Astrocyte of the cerebellum (primary cell): ENCODE results near the gene IGF1.

Experiments
- DNase-seq: peaks from one replicate; pipeline ENCODE4 v3.0.0-alpha.2; 2011; ENCODE audit warnings: low read depth
- H3K4me3 ChIP-seq: 2 replicates; pipeline ENCODE4 v1.5.1; 2011; ENCODE audit warnings: mild to moderate bottlenecking, low read depth, low read length, moderate library complexity
- in situ Hi-C: cut with HindIII; loops from 2 replicates; pipeline ENCODE4 v1.10.0; 2017; ENCODE audit warnings: low sequenced_read_pairs
- TF ChIP-seq, protein P1 (sequence below): IDR thresholded peaks from 2 replicates; pipeline ENCODE4 v1.5.1; 2012; ENCODE audit warnings: low read length, low read depth, moderate library complexity, mild to moderate bottlenecking; ENCODE audit errors: missing control alignments

Gene IGF1

GRCh38 chr12:102468261-102468915, 12.0 kb downstream of the IGF1 start:
- no peak overlapping the region for H3K4me3 ChIP-seq
- TF ChIP-seq, protein P1, sequence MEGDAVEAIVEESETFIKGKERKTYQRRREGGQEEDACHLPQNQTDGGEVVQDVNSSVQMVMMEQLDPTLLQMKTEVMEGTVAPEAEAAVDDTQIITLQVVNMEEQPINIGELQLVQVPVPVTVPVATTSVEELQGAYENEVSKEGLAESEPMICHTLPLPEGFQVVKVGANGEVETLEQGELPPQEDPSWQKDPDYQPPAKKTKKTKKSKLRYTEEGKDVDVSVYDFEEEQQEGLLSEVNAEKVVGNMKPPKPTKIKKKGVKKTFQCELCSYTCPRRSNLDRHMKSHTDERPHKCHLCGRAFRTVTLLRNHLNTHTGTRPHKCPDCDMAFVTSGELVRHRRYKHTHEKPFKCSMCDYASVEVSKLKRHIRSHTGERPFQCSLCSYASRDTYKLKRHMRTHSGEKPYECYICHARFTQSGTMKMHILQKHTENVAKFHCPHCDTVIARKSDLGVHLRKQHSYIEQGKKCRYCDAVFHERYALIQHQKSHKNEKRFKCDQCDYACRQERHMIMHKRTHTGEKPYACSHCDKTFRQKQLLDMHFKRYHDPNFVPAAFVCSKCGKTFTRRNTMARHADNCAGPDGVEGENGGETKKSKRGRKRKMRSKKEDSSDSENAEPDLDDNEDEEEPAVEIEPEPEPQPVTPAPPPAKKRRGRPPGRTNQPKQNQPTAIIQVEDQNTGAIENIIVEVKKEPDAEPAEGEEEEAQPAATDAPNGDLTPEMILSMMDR = no peak
- no peak for DNase-seq
- in situ Hi-C loops = no loop called here

GRCh38 chr12:102465762-102466560, 14.4 kb downstream of the IGF1 start:
- in situ Hi-C loops = no loop called here
- no peak overlapping the region for H3K4me3 ChIP-seq
- DNase-seq = no peak
- TF ChIP-seq, protein P1 = no peak

- H3K4me3 ChIP-seq = no peak overlapping the region
- DNase-seq = no peak
- TF ChIP-seq, protein P1 = no peak
- in situ Hi-C loops = no loop called here
Observed at GRCh38 chr12:102463659-102464249, 16.6 kb downstream of the IGF1 start.

GRCh38 chr12:102462795-102463465, 17.4 kb downstream of the IGF1 start:
- TF ChIP-seq, protein P1 = no peak
- H3K4me3 ChIP-seq = no peak overlapping the region
- DNase-seq = no peak
- in situ Hi-C loops = no loop called here

DNA sequence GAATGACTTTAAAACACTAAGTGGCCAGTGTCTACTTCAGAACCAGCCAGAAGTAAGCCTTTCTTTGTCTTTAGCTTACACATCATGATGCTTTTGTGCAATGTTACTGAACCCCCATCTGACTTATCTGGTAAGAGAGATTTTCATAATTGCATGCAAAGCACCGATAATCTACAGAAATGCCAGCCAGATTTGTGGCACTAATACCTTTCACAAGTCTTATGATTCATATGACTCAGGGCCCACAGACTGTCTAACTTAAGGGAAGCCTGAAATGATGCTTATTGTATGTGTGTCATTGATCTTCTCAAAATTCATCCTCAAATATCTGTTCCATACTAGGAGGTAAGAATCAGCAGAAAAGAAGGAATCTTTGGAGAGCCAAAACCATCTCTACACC, 18.0 kb downstream of the IGF1 start:
- no peak overlapping the region for H3K4me3 ChIP-seq
- no peak for DNase-seq
- TF ChIP-seq, protein P1 = no peak
- in situ Hi-C loops = no loop called here

DNA sequence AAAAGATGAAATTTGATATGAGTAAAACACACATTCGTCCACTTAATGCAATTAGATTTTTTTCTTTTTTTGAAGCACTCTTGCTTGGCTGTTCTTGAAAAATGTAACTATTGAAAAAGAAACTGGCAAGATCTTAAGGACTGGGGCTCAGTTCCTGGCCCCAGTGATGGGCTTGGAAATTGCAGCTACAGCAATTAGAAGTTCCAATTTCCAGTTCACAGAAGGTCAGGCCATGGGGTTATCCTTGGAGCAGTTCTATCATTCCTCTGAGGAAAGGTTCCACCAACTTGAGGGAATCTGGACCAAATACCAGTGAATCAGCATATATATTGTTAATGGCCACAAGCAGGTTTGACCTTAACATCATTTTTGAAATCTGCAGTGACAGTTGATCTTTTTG, 18.9 kb downstream of the IGF1 start:
- in situ Hi-C loops = no loop called here
- TF ChIP-seq, protein P1 = no peak
- no peak overlapping the region for H3K4me3 ChIP-seq
- DNase-seq = no peak
